Glomerular endothelial cell (primary cell): ENCODE measurements around the gene BMP8B. TPM values are rescaled to one million over a fixed set of nuclear protein-coding genes. Genes with fewer than 3 reads are reported as not detected.
"Not testable (repeated sequence)": the region's sequence is repeated elsewhere in the genome, so short reads cannot be mapped to it uniquely, and the experiment has no call there.

Source experiments
- DNase-seq: peaks from one replicate; pipeline ENCODE4 v3.0.0-alpha.2; 2011; ENCODE audit warnings: low read depth, low spot score; ENCODE audit errors: extremely low read depth
- total RNA-seq: library from RNA; depleted of rRNA; stranded (reverse); fragments of >200 nt; gene quantifications from 2 replicates; pipeline ENCODE4 v1.2.3, GENCODE V29; 2015

The BMP8B gene
- total RNA-seq, 1 donor from 2014 or later: not detected

- no peak for DNase-seq
These were observed 8.8 kb downstream of the BMP8B start for GRCh38 chr1:39779821-39780220.

- no peak for DNase-seq
These were observed 9.5 kb downstream of the BMP8B start for GRCh38 chr1:39779137-39779536.

GRCh38 chr1:39778463-39779099 is 10.1 kb downstream of the BMP8B start:
- DNase-seq: not testable (repeated sequence)

GRCh38 chr1:39777896-39778295 is 10.8 kb downstream of the BMP8B start:
- not testable (repeated sequence) for DNase-seq

GRCh38 chr1:39777306-39777705 is 11.4 kb downstream of the BMP8B start:
- no peak for DNase-seq

GRCh38 chr1:39776886-39777285 is 11.8 kb downstream of the BMP8B start:
- no peak for DNase-seq

GRCh38 chr1:39776400-39776713 is 12.3 kb downstream of the BMP8B start:
- DNase-seq: no peak

- not testable (repeated sequence) for DNase-seq
These were observed 12.8 kb downstream of the BMP8B start for GRCh38 chr1:39775676-39776399.

- DNase-seq: not testable (repeated sequence)
These were observed 13.5 kb downstream of the BMP8B start for GRCh38 chr1:39775141-39775540.

GRCh38 chr1:39773369-39773979 is 15.2 kb downstream of the BMP8B start:
- not testable (repeated sequence) for DNase-seq

- DNase-seq: not testable (repeated sequence)
These were observed 17.6 kb downstream of the BMP8B start, which contains the start of gene OXCT2 for GRCh38 chr1:39771022-39771532. OXCT2 (minus strand) TSS chr1:39771348; CDS start chr1:39771255, 93 bp downstream.

GRCh38 chr1:39770100-39771021 is 18.3 kb downstream of the BMP8B start:
- not testable (repeated sequence) for DNase-seq

- not testable (repeated sequence) for DNase-seq
These were observed 19.2 kb downstream of the BMP8B start for GRCh38 chr1:39769502-39769901.

- DNase-seq: not testable (repeated sequence)
These were observed 22.2 kb downstream of the BMP8B start for GRCh38 chr1:39766466-39766865.

- DNase-seq: not testable (repeated sequence)
These were observed 24.2 kb downstream of the BMP8B start for GRCh38 chr1:39764512-39764911.

GRCh38 chr1:39763619-39764374 is 24.9 kb downstream of the BMP8B start:
- not testable (repeated sequence) for DNase-seq

- DNase-seq: no peak
These were observed 25.8 kb downstream of the BMP8B start for GRCh38 chr1:39762550-39763540.

- no peak for DNase-seq
These were observed 27.0 kb downstream of the BMP8B start for GRCh38 chr1:39761557-39762260.
